Ishikawa (cell line): ENCODE data around the gene CD5L.

Experiments
- CEBPB ChIP-seq: IDR thresholded peaks from 2 replicates; pipeline ENCODE4 v1.6.1; 2012
- CREB1 ChIP-seq: IDR thresholded peaks from 2 replicates; pipeline ENCODE4 v1.6.1; 2012; ENCODE audit warnings: low read depth
- EGR1 ChIP-seq: IDR thresholded peaks from 2 replicates; pipeline ENCODE4 v1.6.1; 2012
- EP300 ChIP-seq: IDR thresholded peaks from 2 replicates; pipeline ENCODE4 v1.6.1; 2012; ENCODE audit warnings: borderline replicate concordance
- FOXM1 ChIP-seq: IDR thresholded peaks from 2 replicates; pipeline ENCODE4 v1.6.1; 2012; ENCODE audit warnings: low read depth, borderline replicate concordance
- MAX ChIP-seq: IDR thresholded peaks from 2 replicates; pipeline ENCODE4 v1.6.1; 2012
- NFIC ChIP-seq: IDR thresholded peaks from 2 replicates; pipeline ENCODE4 v1.6.1; 2012
- RAD21 ChIP-seq: IDR thresholded peaks from 2 replicates; pipeline ENCODE4 v1.6.1; 2012; ENCODE audit warnings: low read depth
- REST ChIP-seq: IDR thresholded peaks from 2 replicates; pipeline ENCODE4 v1.6.1; 2012; ENCODE audit warnings: low read depth, mild to moderate bottlenecking
- TAF1 ChIP-seq: IDR thresholded peaks from 2 replicates; pipeline ENCODE4 v1.6.1; 2012; ENCODE audit warnings: low read depth, mild to moderate bottlenecking
- TCF12 ChIP-seq: IDR thresholded peaks from 2 replicates; pipeline ENCODE4 v1.6.1; 2012; ENCODE audit warnings: low read depth
- TEAD4 ChIP-seq: IDR thresholded peaks from 2 replicates; pipeline ENCODE4 v1.6.1; 2012
- USF1 ChIP-seq: IDR thresholded peaks from 2 replicates; pipeline ENCODE4 v1.6.1; 2012
- YY1 ChIP-seq: IDR thresholded peaks from 2 replicates; pipeline ENCODE4 v1.6.1; 2012; ENCODE audit warnings: low read depth
- ZBTB7A ChIP-seq: IDR thresholded peaks from 2 replicates; pipeline ENCODE4 v1.6.1; 2012; ENCODE audit warnings: low read depth

CD5L gene

GRCh38 chr1:157838966-157839365 is 2.6 kb downstream of the CD5L start:
- no peak for TF ChIP-seq CREB1
- no peak for TF ChIP-seq USF1
- no peak for TF ChIP-seq TEAD4
- no peak for TF ChIP-seq EP300
- no peak for TF ChIP-seq CEBPB
- no peak for TF ChIP-seq YY1

DNA sequence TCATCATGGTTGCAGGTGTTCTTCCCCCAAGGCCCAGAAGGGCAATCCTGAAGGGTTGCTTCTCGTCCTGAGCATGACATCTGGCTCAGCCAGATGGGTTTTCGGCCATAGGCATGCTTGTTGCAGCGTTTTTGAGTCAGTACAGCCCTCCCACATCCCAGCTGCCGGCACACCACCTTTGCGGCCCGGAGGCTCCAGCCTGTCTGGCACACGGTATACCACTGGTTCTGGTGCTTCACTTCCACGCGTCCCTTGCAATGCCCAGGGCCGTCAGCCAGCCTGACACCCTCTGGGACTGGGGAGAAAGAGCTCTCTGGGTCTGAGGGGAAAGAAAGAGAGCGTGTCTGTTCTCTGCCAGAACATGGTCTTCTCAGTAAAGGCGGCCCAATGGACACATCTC is 7.2 kb downstream of the CD5L start:
- TF ChIP-seq EGR1: no peak
- TF ChIP-seq TCF12: no peak
- TF ChIP-seq FOXM1: no peak
- no peak for TF ChIP-seq TAF1

- TF ChIP-seq TAF1: no peak
- no peak for TF ChIP-seq TCF12
- TF ChIP-seq RAD21: no peak
- no peak for TF ChIP-seq CEBPB
- no peak for TF ChIP-seq NFIC
- no peak for TF ChIP-seq USF1
- no peak for TF ChIP-seq MAX
- no peak for TF ChIP-seq EGR1
- no peak for TF ChIP-seq ZBTB7A
Measured at GRCh38 chr1:157833145-157833544, 8.5 kb downstream of the CD5L start.

DNA sequence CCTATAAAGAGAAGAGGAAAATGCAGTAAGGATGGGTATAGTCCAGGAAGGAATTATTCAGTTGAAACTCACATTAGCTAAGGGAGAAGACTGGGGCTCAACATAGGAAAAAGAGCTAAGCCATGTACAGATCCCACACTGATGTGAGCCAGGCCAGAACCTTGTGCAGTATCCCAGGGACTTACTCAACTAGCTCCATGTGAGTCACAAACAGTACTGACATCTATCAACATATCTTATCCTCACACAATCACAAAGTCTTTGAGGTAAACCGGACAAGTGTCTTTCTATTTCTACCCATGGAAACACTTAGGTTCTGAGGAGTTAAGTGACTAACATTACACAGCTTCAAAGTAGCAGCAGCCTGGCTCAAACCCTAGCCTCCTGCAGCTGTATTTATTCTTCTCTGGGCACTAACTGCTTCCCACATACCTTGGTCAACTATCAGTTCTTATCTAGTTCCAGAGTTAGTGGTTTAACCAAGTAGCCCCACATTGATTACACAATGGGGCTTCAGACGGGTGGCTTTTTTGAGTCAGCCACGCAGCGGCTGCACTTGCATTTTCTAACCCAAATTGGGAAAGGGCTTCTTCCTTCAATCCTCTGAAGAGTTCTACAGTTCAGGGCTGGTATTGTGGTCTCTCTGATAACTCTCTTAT is 9.5 kb downstream of the CD5L start:
- TF ChIP-seq USF1 (no peak), CEBPB (no peak), TEAD4 (no peak), TAF1 (no peak), TCF12 (no peak), NFIC (no peak), MAX (no peak), CREB1 (no peak), YY1 (no peak), EGR1 (no peak), FOXM1 (no peak), REST (no peak), RAD21 (no peak), EP300 (no peak), ZBTB7A (no peak)

- TF ChIP-seq EP300: no peak
- TF ChIP-seq YY1: no peak
- no peak for TF ChIP-seq ZBTB7A
- no peak for TF ChIP-seq USF1
- TF ChIP-seq CEBPB: no peak
- no peak for TF ChIP-seq RAD21
- TF ChIP-seq REST: no peak
- no peak for TF ChIP-seq FOXM1
- TF ChIP-seq NFIC: no peak
- no peak for TF ChIP-seq TAF1
- no peak for TF ChIP-seq CREB1
- no peak for TF ChIP-seq TEAD4
- no peak for TF ChIP-seq TCF12
- no peak for TF ChIP-seq MAX
- TF ChIP-seq EGR1: no peak
Measured at GRCh38 chr1:157830887-157831286, 10.7 kb downstream of the CD5L start.

- TF ChIP-seq ZBTB7A (no peak), REST (no peak), MAX (no peak), NFIC (no peak), TAF1 (no peak), CREB1 (no peak), CEBPB (no peak), EP300 (no peak), TCF12 (no peak), YY1 (no peak), RAD21 (no peak), FOXM1 (no peak), EGR1 (no peak)
Measured at GRCh38 chr1:157829711-157830110, 11.9 kb downstream of the CD5L start.
